OCI-LY3 (cell line): ENCODE results near the gene IRF1.

Experiments used
- EZH2phosphoT487 ChIP-seq: fragments of 200-600 bp; shearing (Covaris generic); IDR thresholded peaks from 2 replicates; pipeline ENCODE4 v1.6.1; 2018; ENCODE audit warnings: antibody characterized with exemption, mixed run types, low read depth
- TF ChIP-seq, protein P1 (sequence below): fragments of 200-600, 300-600 bp; sonication (generic); IDR thresholded peaks from 2 replicates; pipeline ENCODE4 v1.5.1; 2014; ENCODE audit warnings: antibody characterized with exemption, low read length, low read depth

- TF ChIP-seq, protein P1, sequence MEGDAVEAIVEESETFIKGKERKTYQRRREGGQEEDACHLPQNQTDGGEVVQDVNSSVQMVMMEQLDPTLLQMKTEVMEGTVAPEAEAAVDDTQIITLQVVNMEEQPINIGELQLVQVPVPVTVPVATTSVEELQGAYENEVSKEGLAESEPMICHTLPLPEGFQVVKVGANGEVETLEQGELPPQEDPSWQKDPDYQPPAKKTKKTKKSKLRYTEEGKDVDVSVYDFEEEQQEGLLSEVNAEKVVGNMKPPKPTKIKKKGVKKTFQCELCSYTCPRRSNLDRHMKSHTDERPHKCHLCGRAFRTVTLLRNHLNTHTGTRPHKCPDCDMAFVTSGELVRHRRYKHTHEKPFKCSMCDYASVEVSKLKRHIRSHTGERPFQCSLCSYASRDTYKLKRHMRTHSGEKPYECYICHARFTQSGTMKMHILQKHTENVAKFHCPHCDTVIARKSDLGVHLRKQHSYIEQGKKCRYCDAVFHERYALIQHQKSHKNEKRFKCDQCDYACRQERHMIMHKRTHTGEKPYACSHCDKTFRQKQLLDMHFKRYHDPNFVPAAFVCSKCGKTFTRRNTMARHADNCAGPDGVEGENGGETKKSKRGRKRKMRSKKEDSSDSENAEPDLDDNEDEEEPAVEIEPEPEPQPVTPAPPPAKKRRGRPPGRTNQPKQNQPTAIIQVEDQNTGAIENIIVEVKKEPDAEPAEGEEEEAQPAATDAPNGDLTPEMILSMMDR, result no peak
- TF ChIP-seq EZH2phosphoT487, result no peak
These were observed 31.9 kb downstream of the IRF1 start for GRCh38 chr5:132458651-132459030.
